ENCODE measurements around the gene CDIPT.
A peak's percentile ranks its signal among the peaks of the same experiment; 100 is the strongest.
"Not testable (repeated sequence)": the region's sequence is repeated elsewhere in the genome, so short reads cannot be mapped to it uniquely, and the experiment has no call there.

The CDIPT gene

DNA sequence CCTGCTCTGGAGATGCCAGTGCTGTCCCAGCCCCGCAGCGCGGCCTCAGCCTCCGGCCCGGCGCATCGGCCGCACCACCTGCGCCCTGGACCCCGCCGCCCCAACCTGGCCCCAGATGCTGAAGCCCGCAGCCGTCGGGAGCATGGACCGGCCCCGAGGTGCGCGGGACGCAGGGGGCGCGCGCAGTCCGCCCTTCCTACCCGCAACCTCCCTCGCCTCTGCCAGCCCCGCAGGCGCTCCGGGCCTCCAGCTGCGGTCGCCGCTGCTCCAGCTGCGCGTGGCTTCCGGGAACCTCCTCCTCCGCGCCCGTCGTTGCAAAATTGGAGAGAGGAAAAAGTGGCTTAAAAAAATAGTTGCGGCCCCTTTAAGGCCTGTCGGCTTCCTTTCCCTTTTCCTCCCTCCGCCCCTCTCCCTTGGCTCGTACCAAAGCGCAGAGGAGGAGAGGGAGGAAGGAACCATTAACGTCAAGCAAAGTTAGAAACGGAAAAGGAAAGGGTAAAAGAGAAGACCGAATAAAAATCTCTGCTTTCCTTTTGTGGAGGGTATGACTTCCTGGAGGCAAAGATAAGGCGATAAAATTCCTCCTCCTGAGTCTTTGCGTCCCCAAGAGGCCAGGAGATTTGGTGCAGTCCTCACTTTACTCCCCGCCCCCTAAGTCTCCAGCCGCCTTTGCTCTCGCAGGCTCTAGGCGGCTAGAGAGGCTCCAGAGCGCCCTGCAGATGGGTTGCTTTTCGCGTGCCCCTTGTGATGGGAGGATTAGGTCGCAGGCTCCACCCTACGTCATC lies at the start of gene CDIPT:
CDIPT (minus strand) TSS at position 343 of the 785 bp plus-strand sequence. CDS start 369 bp downstream, outside the sequence.
- DNase-seq (ENCODE audit: low read depth in 2 of 2): peak; percentile 88 to 90

- no peak for DNase-seq (ENCODE audit: low read depth in 2 of 2)
Measured at GRCh38 chr16:29912087-29912486, 49.1 kb upstream of the CDIPT start.

GRCh38 chr16:29911676-29912010 lies 48.6 kb upstream of the CDIPT start:
- no peak for DNase-seq (ENCODE audit: low read depth in 2 of 2)

- DNase-seq (ENCODE audit: low read depth in 2 of 2): no peak
Measured at GRCh38 chr16:29910819-29911675, 48.0 kb upstream of the CDIPT start.

DNA sequence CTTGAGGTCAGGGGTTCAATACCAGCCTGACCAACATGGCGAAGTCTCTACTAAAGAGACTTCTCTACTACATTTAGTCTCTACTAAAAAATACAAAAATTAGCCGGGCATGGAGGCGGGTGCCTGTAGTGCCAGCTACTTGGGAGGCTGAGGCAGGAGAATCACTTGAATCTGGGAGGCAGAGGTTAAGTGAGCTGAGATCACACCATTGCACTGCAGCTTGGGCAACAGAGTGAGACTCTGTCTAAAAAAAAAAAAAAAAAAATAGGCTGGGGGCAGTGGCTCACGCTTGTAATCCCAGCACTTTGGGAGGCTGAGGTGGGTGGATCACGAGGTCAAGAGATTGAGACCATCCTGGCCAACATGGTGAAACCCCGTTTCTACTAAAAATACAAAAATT lies 46.8 kb upstream of the CDIPT start:
- DNase-seq (ENCODE audit: low read depth in 2 of 2): not testable (repeated sequence)

DNA sequence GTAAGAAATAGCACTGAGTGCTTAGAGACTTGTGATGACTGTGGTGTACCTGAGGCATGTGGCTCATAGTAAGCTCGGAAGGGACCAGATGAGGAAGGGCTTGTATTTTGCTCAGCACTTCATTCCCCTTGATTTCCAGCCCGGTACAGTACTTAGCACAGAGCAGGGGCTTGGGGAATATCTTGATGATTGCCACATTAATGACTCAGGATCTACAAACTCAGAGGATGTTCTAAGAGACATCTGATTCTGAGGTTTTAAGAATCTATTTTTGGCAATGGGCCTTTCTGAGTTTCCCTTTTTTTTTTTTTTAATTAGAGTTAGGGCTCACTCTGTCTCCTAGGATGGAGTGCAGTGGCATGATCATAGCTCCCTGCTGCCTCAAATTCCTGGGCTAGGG lies 46.4 kb upstream of the CDIPT start:
- DNase-seq (ENCODE audit: low read depth in 2 of 2): no peak

GRCh38 chr16:29908719-29909220 lies 45.7 kb upstream of the CDIPT start:
- DNase-seq (ENCODE audit: low read depth in 2 of 2): no peak

DNA sequence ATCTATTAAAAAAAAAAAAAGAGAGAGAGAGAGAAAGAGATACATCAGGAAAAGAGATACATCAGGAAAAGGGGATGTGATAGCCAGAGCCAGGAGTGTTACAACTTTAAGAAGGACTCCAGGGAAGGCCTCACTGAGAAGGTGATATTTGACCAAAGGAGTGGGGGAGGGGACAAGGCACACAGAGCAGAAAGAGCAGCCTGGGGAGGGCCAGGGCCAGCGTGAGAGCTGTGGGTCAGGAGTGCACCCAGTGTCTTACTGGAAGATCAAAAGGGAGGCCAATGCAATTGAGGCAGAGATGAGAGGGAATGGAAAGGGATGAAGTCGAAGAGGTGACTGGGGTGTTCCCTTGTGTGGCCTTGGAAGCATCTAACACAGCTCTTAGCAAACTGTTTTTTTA lies 44.9 kb upstream of the CDIPT start:
- DNase-seq (ENCODE audit: low read depth in 2 of 2): no peak

- no peak for DNase-seq (ENCODE audit: low read depth in 2 of 2)
Measured at GRCh38 chr16:29906520-29907244, 43.7 kb upstream of the CDIPT start.

DNA sequence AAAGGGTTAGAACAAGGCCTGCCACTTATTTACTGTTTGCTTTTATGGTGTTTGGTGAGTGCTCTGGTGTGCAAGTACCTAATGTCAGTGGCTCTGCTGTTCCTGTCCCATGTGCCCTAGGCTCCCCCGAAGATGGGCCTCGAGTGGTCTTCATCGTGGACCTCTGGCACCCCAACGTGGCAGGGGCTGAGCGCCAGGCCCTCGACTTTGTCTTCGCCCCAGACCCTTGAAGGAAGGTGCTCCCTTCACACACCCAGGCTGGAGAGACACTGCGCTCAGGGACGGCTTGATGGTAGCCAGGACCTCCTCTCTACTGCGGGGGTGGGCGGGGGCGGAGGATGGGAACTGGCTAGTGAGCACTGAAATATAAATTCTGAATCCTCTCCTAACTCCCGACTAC lies 42.6 kb upstream of the CDIPT start:
- no peak for DNase-seq (ENCODE audit: low read depth in 2 of 2)

- DNase-seq (ENCODE audit: low read depth in 2 of 2): no peak
Measured at GRCh38 chr16:29904947-29905346, 41.9 kb upstream of the CDIPT start.

DNA sequence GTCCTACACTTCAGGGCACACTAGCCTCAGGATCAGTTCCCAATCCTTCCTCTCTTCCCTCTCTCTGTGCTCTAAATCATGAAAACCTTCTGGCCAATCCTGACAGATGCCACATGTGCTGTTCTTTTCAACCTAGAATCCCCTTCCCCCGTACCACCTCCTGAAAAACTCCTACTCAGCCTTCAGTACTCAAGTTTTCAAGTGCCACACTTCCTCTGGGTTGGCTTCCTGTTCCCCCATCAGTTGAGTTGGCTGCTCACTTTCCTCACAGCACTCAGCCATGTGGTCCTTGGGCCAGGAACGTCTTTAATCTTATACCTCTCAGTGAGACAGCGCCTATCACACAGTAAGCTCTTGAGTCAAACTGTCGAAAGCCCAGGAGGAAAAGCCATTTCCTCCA lies 40.6 kb upstream of the CDIPT start:
- no peak for DNase-seq (ENCODE audit: low read depth in 2 of 2)

- no peak for DNase-seq (ENCODE audit: low read depth in 2 of 2)
Measured at GRCh38 chr16:29901607-29901945, 38.5 kb upstream of the CDIPT start.

DNA sequence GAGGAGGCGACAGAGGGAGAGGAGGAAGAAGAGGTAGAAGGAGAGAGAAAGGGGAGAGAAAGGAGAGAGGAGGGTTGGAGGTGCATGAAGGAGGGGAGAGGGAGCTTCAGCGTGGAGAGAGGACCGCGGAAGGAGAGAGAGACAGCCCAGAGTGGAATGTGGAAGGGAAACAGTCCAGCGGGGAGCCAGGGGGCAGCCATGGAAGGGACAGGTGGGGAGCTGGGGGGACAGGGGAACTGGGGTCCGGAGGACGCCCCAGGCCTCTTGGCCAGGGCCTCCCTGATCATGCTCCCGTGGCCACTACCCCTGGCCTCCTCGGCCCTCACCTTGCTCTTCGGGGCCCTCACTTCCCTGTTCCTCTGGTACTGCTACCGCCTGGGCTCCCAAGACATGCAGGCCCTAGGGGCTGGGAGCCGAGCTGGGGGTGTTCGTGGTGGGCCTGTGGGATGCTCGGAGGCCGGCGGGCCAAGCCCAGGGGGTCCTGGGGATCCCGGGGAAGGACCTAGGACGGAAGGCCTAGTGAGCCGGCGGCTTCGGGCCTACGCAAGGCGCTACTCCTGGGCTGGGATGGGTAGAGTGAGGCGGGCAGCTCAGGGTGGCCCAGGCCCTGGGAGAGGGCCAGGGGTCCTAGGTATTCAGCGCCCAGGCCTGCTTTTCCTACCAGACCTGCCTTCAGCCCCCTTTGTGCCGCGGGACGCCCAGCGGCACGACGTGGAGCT lies 38.0 kb upstream of the CDIPT start:
- DNase-seq (ENCODE audit: low read depth in 2 of 2): no peak

- peak; percentile 44 to 48 for DNase-seq (ENCODE audit: low read depth in 2 of 2)
Measured at GRCh38 chr16:29900102-29900887, 37.3 kb upstream of the CDIPT start, which contains the start of gene ASPHD1. ASPHD1 (plus strand) TSS chr16:29900488; CDS start chr16:29900972, 484 bp downstream.

DNA sequence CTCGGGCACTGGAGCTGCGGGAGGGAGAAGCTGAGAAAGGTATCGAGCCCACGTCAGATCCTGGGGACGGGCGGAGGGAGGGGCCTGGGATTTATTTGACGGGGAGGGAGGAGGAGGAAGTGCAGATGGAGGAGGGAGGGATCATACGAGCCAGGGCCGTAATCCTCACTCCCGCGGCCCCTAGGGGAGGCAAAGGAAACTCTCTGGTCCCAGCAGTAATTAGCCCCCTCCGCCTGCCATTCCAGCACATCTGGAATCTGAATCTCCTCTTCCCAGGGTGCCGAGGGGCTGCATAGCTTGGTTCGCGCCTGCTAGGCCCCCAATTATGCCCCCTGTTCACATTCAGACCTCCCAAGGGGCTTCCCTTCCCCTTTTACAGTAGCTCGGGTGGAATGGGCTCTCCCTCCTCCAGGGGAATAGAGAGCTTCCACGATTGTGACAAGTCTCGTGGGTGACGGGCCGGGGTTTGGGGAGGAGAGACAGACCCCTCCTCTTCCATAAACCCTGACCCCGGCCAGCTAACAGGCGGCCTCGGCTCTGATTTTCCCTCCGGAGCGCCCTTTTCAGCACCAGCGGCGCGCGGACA lies 36.6 kb upstream of the CDIPT start, which contains the start of gene SEZ6L2:
SEZ6L2 (minus strand) TSS at position 35 of the 586 bp plus-strand sequence. CDS start 531 bp downstream, outside the sequence.
- DNase-seq (ENCODE audit: low read depth in 2 of 2): peak; percentile 65 to 68

DNA sequence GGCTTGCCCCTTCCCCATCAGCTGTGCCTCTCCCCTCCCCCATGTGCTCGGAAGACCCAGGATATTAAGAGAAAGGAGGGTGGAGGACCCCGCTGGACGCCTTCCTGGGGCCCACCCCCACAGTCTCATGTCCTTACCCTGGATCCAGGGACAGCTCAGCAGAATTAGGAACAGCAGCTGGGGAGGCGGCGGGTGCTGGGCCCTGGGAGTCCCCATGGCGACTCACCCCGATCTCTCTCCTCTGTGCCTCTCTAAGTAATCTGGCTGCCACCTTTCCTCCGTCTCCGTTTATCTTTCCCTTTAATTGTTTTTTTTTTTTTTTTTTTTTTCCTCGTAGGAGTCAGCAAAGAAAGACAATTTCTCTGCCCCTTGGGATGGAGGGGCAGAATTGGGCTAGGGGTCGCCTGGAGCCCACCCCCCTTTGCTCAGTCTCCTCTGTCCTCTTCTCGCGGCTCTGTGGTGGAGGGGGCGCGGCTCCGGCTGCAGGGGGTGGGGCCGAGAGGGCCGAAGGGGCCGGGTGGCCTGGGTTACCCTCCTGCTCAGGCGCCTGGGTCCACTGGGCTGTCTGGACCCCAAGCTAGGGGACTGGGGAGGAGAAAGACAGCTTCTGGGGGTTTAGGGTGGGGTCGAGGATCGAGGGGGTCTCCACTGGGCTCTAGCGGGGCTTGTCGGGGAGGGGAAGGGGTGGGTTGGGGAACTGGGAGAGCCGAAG lies 35.9 kb upstream of the CDIPT start:
- DNase-seq (ENCODE audit: low read depth in 2 of 2): no peak

GRCh38 chr16:29898135-29898803 lies 35.2 kb upstream of the CDIPT start:
- no peak for DNase-seq (ENCODE audit: low read depth in 2 of 2)

DNA sequence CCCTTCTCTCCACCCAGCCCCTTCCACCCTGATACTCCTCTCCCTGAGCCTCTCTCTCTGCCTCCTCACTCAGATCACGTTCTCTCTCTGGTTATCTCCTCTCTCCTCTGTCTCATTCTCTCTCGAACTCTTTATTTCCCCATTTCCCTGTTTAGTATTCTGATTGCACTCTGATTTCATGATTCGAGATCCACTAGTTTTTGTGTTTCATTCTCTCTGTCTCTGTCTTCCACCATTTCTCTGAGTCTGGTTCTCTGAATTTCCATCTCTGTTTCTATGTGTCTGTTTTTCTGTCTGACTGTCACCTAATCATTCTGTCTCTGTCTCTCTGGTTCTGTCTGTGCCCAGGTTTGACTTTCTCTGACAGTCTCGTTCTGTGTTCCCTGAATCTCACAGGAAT lies 34.3 kb upstream of the CDIPT start:
- DNase-seq (ENCODE audit: low read depth in 2 of 2): no peak
